Neuronal stem cell (in vitro differentiated cells): ENCODE data around the gene REV1.

Experiments
- DNase-seq: peaks from one replicate; pipeline ENCODE4 v3.0.0-alpha.2; 2013; ENCODE audit warnings: low spot score
- H2AFZ ChIP-seq: one replicate; pipeline ENCODE4 v1.6.1; 2013; ENCODE audit warnings: mild to moderate bottlenecking, low read length, inconsistent platforms
- H2AK5ac ChIP-seq: 2 replicates; pipeline ENCODE4 v1.6.1; 2013; ENCODE audit warnings: low read depth, mild to moderate bottlenecking, inconsistent platforms, low read length, moderate library complexity, mixed read lengths
- H2BK120ac ChIP-seq: 2 replicates; pipeline ENCODE4 v1.6.1; 2013; ENCODE audit warnings: low read depth, mild to moderate bottlenecking, inconsistent platforms, low read length, moderate library complexity, mixed read lengths
- H2BK12ac ChIP-seq: one replicate; pipeline ENCODE4 v1.6.1; 2013; ENCODE audit warnings: low read length, inconsistent platforms
- H2BK15ac ChIP-seq: 2 replicates; pipeline ENCODE4 v1.6.1; 2013; ENCODE audit warnings: mild to moderate bottlenecking, low read length, inconsistent platforms, mixed read lengths
- H2BK5ac ChIP-seq: one replicate; pipeline ENCODE4 v1.6.1; 2013; ENCODE audit warnings: inconsistent platforms, mild to moderate bottlenecking, low read length, moderate library complexity
- H3K14ac ChIP-seq: one replicate; pipeline ENCODE4 v1.6.1; 2013; ENCODE audit warnings: low read length, inconsistent platforms
- H3K18ac ChIP-seq: 2 replicates; pipeline ENCODE4 v1.6.1; 2013; ENCODE audit warnings: low read length, inconsistent platforms
- H3K23ac ChIP-seq: 2 replicates; pipeline ENCODE4 v1.6.1; 2013; ENCODE audit warnings: low read depth, mild to moderate bottlenecking, mixed read lengths, low read length, inconsistent platforms; ENCODE audit not compliant: poor library complexity
- H3K27ac ChIP-seq: replicated peaks from 3 replicates; pipeline ENCODE4 v1.5.1; 2013; ENCODE audit warnings: low read length, inconsistent platforms
- H3K27me3 ChIP-seq, 3 experiments: 2 replicates each; pipeline ENCODE4 v1.6.1; 2013; ENCODE audit warnings: low read length in 3 of 3, mild to moderate bottlenecking in 2 of 3, inconsistent platforms in 1 of 3, low read depth in 1 of 3, mixed read lengths in 1 of 3, moderate library complexity in 1 of 3; ENCODE audit not compliant: control insufficient read depth in 3 of 3, insufficient read depth in 3 of 3
- H3K36me3 ChIP-seq, 2 donors: replicated peaks in 1 of 2; 2 replicates each; pipeline ENCODE4 v1.6.1; 2013; ENCODE audit warnings: low read length in 2 of 2; ENCODE audit not compliant: control insufficient read depth in 2 of 2, insufficient read depth in 2 of 2
- H3K4ac ChIP-seq: 2 replicates; pipeline ENCODE4 v1.6.1; 2013; ENCODE audit warnings: inconsistent platforms, mild to moderate bottlenecking, low read length, moderate library complexity
- H3K4me1 ChIP-seq, 2 donors: 1 replicate in 1 of 2; 2 replicates in 1 of 2; pipeline ENCODE4 v1.6.1; 2013; ENCODE audit warnings: low read length in 2 of 2, low read depth in 1 of 2; ENCODE audit not compliant: control insufficient read depth in 2 of 2, insufficient read depth in 1 of 2
- H3K4me2 ChIP-seq: one replicate; pipeline ENCODE4 v1.6.1; 2013; ENCODE audit warnings: mild to moderate bottlenecking, low read length, inconsistent platforms; ENCODE audit not compliant: insufficient read depth, poor library complexity, severe bottlenecking
- H3K4me3 ChIP-seq, 2 donors: 2 replicates each; pipeline ENCODE4 v1.5.1; 2013; ENCODE audit warnings: low read length in 2 of 2, mild to moderate bottlenecking in 2 of 2, inconsistent platforms in 1 of 2, moderate library complexity in 1 of 2
- H3K79me1 ChIP-seq: one replicate; pipeline ENCODE4 v1.6.1; 2013; ENCODE audit warnings: low read depth, mild to moderate bottlenecking, inconsistent platforms, low read length, moderate library complexity
- H3K9ac ChIP-seq: one replicate; pipeline ENCODE4 v1.6.1; 2013; ENCODE audit warnings: mild to moderate bottlenecking, low read depth, low read length, inconsistent platforms; ENCODE audit not compliant: poor library complexity
- H3K9me3 ChIP-seq, 2 donors: replicated peaks in 1 of 2; 2 replicates each; pipeline versions ENCODE3 to v1.6.1; 2013; ENCODE audit warnings: low read length in 2 of 2, mild to moderate bottlenecking in 2 of 2, inconsistent platforms in 1 of 2, low read depth in 1 of 2, mixed read lengths in 1 of 2, moderate library complexity in 1 of 2; ENCODE audit not compliant: control insufficient read depth in 2 of 2, insufficient read depth in 1 of 2
- H4K8ac ChIP-seq: one replicate; pipeline ENCODE4 v1.6.1; 2013; ENCODE audit warnings: low read depth, mild to moderate bottlenecking, inconsistent platforms, low read length, moderate library complexity
- H4K91ac ChIP-seq: one replicate; pipeline ENCODE4 v1.6.1; 2013; ENCODE audit warnings: low read length, low read depth, mild to moderate bottlenecking, inconsistent platforms; ENCODE audit not compliant: poor library complexity
- WGBS, 2 donors: extraction: QIAGEN DNeasy Blood & Tissue Kit; methylation state at CpG; one replicate each; pipeline ENCODE4 v1.1.7; 2013; ENCODE audit warnings: missing lambda C conversion rate in 2 of 2, mixed read lengths in 1 of 2; ENCODE audit not compliant: insufficient read length in 2 of 2, insufficient replicate concordance in 1 of 2; ENCODE audit errors: extremely low coverage in 2 of 2; 5-methylcytosine and 5-hydroxymethylcytosine counted together

The REV1 gene

DNA sequence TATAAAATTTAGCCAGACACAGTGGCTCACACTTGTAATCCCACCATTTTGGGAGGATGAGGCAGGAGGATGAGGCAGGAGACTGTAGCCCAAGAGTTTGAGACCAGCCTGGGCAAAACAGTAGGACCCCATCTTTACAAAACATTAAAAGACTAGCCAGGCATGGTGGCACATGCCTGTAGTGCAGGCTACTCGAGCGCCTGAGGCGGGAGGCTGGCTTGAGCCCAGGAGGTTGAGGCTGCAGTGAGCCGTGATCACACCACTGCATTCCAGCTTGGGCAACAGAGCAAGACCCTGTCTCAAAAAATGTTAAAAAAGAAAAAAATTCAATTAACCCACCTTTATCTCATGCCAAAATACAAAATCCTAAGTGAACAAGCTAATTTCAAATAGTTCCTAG lies 4.0 kb downstream of the REV1 start:
- Histone ChIP-seq H3K4me2 (no peak overlapping the region), H4K8ac (no peak overlapping the region), H2BK5ac (no peak overlapping the region), H2BK12ac (no peak overlapping the region), H3K9ac (no peak overlapping the region), H2AK5ac (no peak overlapping the region), H3K4me1 (peaks cover 4 to 17% of the 10 kb centered on the region in 2 donors), H3K36me3 (peaks cover 0 to 18% of the 10 kb centered on the region in 2 donors), H4K91ac (no peak overlapping the region), H3K14ac (no peak overlapping the region), H3K4ac (no peak overlapping the region), H2AFZ (no peak overlapping the region), H3K79me1 (peaks cover 4% of the 10 kb centered on the region), H3K18ac (no peak overlapping the region), H2BK120ac (no peak overlapping the region), H3K4me3 (no peak overlapping the region), H3K23ac (no peak overlapping the region), H3K27ac (no peak overlapping the region), H2BK15ac (no peak overlapping the region), H3K9me3 (no peaks in the 10 kb centered on the region), H3K27me3 (no peaks in the 10 kb centered on the region)
- no peak for DNase-seq
- no CpG with 5 or more reads among the region's 4 CpGs for WGBS, 2 donors

DNA sequence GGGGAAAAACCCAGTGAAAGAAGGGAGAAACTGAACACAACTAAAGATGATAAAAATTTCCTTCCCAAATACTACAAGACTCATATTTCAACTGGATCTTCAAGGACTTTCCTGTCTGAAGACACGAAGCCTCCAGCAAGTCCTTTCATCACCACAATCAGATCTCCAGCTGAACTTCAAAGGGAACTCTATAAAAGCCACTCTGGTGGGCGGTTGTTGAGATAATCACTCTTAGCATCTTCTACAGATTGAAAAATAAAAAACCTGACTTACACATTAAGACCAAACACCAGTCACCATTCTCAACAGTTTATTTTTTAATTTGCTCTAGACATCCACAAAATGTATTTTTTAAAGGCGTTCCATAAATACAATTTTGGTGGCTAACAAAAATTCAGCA lies 4.4 kb downstream of the REV1 start:
- Histone ChIP-seq H2BK15ac (no peak overlapping the region), H3K18ac (no peak overlapping the region), H3K27ac (no peak overlapping the region), H3K4me1 (peaks cover 4 to 17% of the 10 kb centered on the region in 2 donors), H3K79me1 (peaks cover 4% of the 10 kb centered on the region), H3K4me3 (no peak overlapping the region), H2AK5ac (no peak overlapping the region), H4K8ac (no peak overlapping the region), H2BK5ac (no peak overlapping the region), H2AFZ (no peak overlapping the region), H2BK120ac (no peak overlapping the region), H3K4me2 (no peak overlapping the region), H3K36me3 (peaks cover 0 to 18% of the 10 kb centered on the region in 2 donors), H3K4ac (no peak overlapping the region), H3K9me3 (no peaks in the 10 kb centered on the region), H4K91ac (no peak overlapping the region), H3K9ac (no peak overlapping the region), H2BK12ac (no peak overlapping the region), H3K14ac (no peak overlapping the region), H3K27me3 (no peaks in the 10 kb centered on the region), H3K23ac (no peak overlapping the region)
- no peak for DNase-seq
- WGBS, 2 donors: no CpG with 5 or more reads among the region's 3 CpGs

DNA sequence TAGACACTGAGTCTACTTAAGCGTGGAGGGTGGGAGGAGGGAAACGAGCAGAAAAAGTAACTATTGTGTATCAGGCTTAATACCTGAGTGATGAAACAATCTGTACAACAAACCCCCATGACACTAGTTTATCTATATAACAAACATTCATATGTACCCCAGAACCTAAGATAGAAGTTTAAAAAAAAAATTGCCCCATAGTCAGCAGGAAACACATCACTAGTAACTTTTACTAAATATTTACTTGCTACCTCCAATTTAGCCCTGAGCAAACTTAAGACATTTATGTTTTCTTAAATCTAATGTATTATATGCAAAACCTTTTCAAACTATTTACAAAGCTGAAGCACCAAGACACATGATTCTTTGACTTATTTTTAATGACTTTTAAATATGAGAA lies 5.6 kb downstream of the REV1 start:
- H3K9me3 ChIP-seq: no peaks in the 10 kb centered on the region
- no peak overlapping the region for H4K8ac ChIP-seq
- H2BK5ac ChIP-seq: no peak overlapping the region
- H3K9ac ChIP-seq: no peak overlapping the region
- no peak overlapping the region for H3K27ac ChIP-seq
- H2AK5ac ChIP-seq: no peak overlapping the region
- DNase-seq: no peak
- no peak overlapping the region for H3K23ac ChIP-seq
- no peak overlapping the region for H4K91ac ChIP-seq
- peaks cover 0 to 18% of the 10 kb centered on the region in 2 donors for H3K36me3 ChIP-seq
- H3K27me3 ChIP-seq: no peaks in the 10 kb centered on the region
- peaks cover 4 to 17% of the 10 kb centered on the region in 2 donors for H3K4me1 ChIP-seq
- WGBS, 2 donors: no CpG with 5 or more reads among the region's 2 CpGs
- H3K4ac ChIP-seq: no peak overlapping the region
- peaks cover 4% of the 10 kb centered on the region for H3K79me1 ChIP-seq
- H3K18ac ChIP-seq: no peak overlapping the region
- H3K4me2 ChIP-seq: no peak overlapping the region
- no peak overlapping the region for H2BK12ac ChIP-seq
- no peak overlapping the region for H3K14ac ChIP-seq
- H3K4me3 ChIP-seq: no peak overlapping the region
- no peak overlapping the region for H2BK15ac ChIP-seq
- H2BK120ac ChIP-seq: no peak overlapping the region
- H2AFZ ChIP-seq: no peak overlapping the region

DNA sequence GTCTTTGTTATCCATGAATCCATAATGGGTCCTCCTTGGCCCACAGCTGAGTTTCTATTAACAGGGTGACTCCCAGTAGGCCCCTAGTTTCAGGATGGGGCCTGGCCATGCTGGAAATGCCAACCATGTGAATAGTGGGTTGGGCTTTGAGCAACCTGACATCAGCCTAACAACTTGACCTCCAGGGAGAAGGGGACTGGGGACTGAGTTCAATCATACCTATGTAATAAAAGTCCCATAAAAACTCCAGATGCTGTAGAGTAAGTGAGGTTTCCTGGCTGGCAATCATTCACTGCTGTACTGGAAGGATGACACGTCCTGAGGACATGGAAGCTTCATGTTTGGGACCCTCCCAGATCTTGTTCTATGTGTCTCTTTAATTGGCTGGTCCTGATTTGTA lies 7.9 kb downstream of the REV1 start:
- no peak overlapping the region for H4K8ac ChIP-seq
- H3K27me3 ChIP-seq: no peaks in the 10 kb centered on the region
- no CpG with 5 or more reads among the region's 1 CpG for WGBS, 2 donors
- no peak overlapping the region for H2BK12ac ChIP-seq
- H2BK15ac ChIP-seq: no peak overlapping the region
- no peak overlapping the region for H2AFZ ChIP-seq
- H3K79me1 ChIP-seq: peaks cover 4% of the 10 kb centered on the region
- H3K14ac ChIP-seq: no peak overlapping the region
- no peak overlapping the region for H3K18ac ChIP-seq
- no peak overlapping the region for H3K4me3 ChIP-seq
- H2BK120ac ChIP-seq: no peak overlapping the region
- peaks cover 0 to 4% of the 10 kb centered on the region in 2 donors for H3K9me3 ChIP-seq
- no peak overlapping the region for H4K91ac ChIP-seq
- no peak for DNase-seq
- H3K4me2 ChIP-seq: no peak overlapping the region
- peaks cover 0 to 15% of the 10 kb centered on the region in 2 donors for H3K4me1 ChIP-seq
- no peak overlapping the region for H2BK5ac ChIP-seq
- H3K23ac ChIP-seq: no peak overlapping the region
- peaks cover 0 to 22% of the 10 kb centered on the region in 2 donors for H3K36me3 ChIP-seq
- H3K9ac ChIP-seq: no peak overlapping the region
- no peak overlapping the region for H3K27ac ChIP-seq
- no peak overlapping the region for H3K4ac ChIP-seq
- H2AK5ac ChIP-seq: no peak overlapping the region
